GM21390 (cell line): ENCODE results near the gene PMPCA.

Experiments
- ATAC-seq: cut with Tn5 transposase; IDR thresholded peaks from one replicate; pipeline ENCODE4 v1.9.1; 2021; ENCODE audit not compliant: unreplicated experiment

Gene PMPCA

DNA sequence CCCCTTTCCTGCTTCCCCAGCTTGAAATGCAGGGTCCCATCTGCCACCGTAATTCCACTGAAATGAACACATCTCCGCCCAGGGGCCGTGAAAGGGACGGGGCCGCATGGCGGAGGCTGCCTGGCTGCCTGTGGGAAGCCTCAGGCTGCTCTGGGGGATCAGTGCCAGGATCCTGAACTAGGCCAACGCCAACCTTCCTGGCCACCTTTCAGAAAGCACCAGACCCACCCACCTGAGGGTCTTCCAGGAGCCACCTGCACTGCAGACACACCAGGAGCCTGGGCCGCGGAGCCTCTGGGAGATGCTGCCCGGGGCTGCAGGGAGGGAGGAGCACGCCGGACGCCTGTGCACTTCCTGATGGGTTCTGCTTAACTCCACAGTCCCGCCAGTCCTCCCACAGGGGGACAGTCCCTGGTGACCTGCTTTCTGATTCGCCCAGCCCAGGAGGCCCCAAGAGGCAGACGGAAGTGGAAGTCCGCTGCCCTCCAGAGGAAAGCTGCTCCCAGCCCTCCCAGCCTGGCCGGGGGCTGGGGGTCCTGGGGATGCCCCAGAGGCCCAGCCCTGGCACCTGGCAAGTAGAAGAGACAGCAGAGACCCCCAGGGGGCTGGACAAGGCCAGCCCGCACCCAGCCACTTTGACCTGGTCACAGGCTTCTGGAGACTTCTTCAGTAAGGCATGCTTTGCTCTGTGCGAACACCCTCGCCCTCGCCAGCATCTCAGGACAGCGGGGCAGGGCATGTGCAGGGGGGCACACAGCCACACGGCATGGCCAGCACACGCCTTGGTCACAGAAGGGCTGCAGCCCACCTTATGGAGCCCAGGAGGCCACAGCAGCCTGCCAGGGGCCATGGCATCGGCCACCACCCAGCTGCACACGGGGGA, 36.9 kb upstream of the PMPCA start, which contains the start of gene CARD9:
CARD9 (minus strand) TSS at position 370 of the 883 bp plus-strand sequence. CDS start 1,591 bp downstream, outside the sequence.
- ATAC-seq, result no peak

DNA sequence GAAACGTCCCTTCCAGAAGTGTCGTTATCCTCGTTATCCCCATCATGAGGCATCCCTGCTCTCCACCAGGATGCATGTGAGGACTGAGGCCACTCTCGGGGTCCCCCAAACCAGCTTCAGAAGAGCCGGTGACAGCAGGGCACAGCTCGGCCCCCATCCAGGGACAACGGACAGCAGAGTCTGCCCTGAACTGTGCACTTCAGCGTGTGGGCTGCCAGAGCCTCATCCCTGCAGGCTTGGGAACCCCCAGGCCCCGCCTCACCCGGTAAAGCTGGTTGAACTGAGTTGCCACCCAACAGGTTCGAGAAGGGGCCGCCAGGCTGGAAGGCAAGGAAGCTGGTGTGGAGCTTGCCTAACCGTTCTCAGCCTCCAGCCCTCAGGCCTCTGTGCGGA, 36.3 kb upstream of the PMPCA start:
- no peak for ATAC-seq

DNA sequence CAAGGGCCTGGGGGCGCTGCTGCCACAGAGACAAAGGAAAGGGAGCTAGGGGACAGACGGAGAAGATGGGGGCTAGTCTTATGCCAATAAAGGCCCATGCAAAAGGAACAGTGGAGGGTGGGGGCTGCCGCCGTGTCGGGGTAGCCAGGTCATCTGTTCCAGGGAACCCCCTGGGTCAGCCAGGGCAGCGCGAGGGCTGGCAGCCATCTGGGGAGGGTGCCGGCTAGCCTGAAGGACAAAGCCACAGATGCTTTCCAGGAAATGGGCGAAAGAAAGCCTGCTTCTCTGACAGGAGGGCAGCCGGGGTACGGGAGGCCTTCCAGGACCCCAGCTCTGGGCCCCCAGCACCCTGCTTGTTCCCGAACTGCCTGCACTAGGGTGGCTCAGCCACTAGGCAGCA, 35.4 kb upstream of the PMPCA start:
- ATAC-seq, result no peak

DNA sequence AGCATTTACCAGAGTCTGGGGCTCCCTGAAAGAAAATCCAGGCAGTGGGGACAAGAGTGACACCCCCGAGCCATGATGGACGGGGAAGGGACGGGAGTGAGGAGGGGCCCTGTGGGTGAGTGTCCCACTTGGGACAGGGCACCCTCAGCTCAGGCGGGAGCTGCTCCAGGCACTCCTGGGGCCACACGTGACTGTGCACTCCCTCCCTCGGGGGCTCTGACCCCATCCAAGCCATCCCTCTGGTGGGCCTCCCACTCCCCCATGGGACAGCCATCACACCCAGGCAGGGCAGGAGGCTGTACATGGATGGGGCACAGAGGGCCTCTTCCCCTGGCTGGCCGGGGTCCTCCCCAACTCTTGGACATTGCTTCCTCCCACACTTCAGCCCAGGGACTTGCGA, 34.0 kb upstream of the PMPCA start:
- ATAC-seq, result no peak

DNA sequence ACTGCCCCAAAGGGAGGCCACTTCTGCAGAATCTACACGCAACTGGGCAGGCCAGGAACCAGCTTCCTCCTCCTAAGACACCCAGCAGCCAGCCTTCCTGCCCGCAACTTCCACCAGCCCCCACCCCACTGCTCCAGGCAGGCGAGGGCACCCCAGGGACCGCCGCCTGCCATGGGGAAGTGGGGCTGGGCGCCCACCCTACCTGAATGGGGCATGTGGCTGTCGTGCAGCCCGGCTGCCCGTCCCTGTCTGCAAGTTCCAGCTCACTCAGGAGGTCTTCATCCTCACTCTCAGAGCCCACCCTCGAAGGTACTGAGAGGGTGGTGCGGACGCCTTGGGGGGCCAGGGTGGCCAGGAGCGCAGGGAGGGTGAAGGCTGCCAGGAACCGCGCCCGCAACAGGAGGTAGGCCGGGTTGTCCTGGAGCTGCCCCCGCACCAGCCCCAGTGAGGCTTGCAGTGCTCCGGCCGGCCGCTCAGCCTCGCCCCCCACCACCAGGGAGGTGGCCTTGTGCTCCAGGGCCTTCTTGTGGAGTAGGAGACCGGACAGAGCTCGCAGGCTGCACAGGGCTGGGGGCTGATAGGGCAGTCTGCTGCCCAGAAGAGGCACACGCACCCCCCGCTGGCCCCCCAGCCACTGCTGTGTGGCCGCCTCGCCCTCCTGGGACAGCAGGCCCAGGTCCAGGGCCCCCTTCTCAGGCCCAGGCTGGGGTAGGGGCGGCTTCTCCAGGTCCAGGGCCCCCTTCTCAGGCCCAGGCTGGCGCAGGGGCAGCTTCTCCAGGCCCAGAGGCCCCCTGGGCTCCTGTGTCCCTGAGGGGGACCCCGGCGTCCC, 32.9 kb upstream of the PMPCA start:
- no peak for ATAC-seq

DNA sequence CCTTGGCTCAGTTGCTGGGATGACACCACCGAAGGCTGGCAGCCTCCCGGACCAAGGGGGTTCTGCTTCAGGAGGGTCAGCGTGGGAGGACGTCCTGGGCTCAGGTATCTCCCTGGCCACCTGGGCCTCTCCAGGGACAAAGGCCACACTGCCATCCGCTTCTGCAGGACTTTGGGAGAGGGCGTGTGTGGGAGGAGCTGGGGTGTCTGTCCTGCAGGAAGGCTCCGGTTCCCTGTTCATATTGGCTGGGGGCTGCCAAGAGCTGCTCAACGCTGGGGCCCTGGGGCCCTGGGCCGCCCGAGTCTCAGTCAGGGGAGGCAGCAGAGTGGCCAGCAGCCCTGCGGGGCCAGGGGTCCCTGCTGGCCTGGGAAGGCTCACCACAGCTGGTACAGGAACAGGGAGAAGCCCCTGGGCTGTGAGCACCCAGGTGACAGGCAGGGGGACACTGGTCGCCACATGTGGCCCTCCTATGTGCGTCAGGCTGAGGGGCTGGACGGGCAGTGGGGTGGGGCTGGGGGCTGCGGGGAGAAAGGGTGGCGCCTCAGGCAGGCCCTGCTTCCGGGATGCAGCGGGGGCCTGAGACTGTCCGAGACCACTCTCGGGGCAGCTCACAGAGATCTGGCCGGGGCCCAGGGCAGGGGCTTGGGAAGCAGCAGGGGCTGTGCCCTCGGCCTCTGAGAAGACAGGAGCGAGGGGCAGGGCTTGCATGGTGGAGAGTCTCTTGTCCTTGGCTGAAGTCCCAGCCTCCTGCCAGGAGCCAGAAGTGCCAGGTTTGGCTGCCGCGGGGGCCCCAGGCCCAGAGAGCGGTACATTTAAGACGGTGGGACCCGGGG, 32.1 kb upstream of the PMPCA start:
- no peak for ATAC-seq

DNA sequence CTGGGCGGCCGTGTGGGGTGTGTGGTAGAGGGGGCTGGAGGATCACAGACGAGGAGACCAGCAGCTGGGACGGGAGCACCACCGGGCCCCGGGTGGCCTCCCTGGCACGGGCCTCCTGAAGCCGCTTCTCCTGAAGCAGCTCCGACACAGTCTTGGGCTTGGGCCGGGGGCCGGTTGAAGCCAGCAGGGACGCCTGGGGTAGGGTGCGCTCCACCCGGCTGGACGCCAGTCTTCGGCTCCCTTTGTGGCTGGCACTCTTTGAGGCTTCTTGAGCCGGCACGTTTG, 31.5 kb upstream of the PMPCA start:
- no peak for ATAC-seq

DNA sequence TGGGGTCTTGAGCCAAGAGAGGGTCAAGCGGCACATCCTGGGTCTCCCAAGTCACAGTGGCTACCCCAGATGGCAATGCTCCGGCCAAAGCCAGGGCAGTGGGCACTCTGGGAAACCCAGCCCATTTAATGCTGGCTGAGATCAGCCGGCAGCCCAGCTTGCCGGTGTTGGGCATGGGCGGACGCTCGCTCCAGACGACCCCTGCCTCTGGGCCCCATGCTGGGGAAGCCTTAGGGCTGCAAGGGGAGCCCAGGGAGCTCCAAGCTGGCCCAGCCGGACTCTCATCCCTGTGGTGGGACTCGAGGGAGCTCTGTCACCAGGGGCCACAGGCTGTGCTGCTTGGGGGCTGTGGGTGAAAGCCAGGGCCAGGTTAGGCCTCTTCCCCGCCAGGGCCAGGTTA, 31.1 kb upstream of the PMPCA start:
- ATAC-seq, result no peak

DNA sequence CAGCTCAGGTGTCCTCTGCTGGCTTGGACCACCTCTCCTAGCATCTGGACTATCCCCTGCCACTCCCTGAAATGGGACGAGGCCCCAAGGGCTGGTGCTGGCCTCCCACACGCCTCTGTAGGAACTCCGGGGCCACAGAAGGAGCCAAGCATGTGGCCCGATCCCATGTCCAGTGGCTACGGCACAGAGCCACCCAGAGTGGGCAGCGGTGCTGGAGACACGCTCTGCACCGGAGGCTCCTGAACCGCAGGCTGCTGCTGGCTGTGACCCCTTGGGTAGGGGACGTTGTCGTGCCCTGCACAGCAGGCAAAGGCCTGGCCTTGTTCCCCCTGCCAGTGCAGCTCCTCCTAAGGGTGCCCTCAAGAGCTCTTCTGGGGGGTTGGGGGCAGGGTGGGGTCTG, 30.6 kb upstream of the PMPCA start:
- no peak for ATAC-seq

DNA sequence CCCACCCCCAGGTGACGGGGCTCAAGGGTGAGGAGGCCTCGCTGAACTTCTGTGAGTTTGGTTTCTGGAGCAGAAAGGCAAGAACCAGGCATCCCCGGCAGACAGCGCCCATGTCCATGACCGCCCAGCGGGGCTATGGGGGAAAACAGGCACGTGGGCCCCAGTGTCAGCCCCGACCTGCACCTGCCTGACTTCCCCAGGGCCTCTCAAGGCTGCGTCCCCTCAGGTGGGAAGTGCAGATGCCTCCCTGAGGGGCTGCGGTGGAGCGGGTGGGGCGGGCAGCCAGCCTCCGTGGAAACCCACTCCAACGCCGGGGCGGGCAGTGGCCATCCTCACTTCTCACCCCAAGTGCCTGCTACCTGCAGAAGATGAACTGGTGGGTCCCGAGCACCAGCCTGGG, 30.1 kb upstream of the PMPCA start:
- ATAC-seq, result no peak

DNA sequence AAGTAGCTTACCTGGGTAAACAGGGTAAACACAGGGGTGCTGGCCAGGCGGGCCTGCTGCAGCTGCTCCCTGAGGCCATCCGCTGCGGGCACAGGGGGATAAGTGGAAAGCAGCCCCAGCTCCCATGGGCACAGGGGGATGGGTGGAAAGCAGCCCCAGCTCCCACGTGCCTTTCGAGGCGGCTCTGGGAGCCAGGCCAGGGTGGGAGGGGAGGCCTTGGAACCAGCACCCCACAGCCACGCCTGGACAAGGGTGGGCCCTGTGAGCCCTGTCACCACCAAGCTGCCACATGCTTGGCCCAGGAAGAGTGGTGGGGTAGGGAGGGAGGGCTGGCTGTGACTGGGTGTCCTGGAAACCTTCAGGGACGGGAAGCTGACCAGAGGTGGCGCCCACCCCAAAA, 29.1 kb upstream of the PMPCA start:
- no peak for ATAC-seq

DNA sequence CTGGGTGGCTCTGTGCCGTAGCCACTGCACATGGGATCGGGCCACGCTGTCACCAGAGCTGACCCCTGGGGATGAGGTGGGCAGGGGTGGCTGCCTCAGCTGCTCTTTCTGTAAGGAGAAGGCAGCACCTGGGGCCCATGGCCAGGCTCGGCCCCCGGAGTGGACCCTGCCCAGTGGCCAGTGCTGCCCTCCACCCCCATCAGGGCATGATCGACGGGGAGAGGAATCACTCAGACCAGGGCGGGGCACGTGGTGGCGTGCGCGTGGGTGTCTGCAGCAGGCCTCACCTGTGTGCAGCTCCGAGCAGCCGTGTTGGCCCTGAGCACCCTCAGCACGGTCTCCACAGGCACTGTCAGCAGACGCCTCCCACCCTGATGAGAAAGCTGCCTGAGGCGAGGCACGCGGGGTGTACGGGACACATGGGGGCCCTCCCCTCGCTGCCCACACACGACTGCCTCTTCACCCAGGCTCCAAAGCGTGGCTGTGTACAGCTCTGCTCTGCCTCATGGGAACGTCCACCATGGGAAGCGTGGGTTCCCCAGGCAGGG, 28.4 kb upstream of the PMPCA start:
- no peak for ATAC-seq

DNA sequence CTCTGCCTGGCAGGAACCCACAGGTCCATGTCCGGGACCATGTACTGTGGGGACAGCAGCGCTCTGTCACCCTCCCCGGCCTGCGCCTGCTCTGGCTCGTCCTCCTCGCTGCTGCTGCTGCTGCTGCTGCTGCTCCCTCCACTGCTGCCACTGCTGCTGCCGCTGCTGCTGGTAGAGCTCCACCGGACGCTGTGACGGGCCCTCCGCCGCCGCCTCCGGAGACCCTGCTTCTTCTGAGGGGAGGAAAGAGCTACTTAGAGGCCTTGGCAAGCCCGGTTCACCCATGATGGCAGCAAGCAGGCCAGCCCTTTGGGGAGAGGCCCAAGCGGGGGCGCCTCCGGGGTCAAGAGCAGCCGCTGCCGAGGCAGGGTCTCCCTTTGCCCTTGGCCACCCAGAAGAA, 27.0 kb upstream of the PMPCA start:
- no peak for ATAC-seq

DNA sequence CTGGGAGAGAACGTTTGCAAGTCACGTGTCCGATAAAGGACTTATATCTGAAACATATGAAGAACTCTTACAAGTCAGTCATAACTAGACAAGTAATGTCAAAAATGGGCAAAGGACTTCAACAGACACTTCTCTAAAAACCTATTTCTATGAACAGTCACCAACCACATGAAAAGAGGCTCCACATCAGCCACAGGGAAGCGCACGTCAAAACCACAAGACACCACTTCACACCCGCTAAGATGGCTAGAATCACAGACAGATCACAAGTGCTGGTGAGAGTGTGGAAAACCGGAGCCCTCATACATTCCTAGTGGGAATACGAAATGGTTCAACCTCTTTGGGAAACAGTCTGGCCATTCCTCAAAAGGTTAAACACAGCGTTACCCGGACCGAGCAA, 25.4 kb upstream of the PMPCA start:
- ATAC-seq, result no peak

DNA sequence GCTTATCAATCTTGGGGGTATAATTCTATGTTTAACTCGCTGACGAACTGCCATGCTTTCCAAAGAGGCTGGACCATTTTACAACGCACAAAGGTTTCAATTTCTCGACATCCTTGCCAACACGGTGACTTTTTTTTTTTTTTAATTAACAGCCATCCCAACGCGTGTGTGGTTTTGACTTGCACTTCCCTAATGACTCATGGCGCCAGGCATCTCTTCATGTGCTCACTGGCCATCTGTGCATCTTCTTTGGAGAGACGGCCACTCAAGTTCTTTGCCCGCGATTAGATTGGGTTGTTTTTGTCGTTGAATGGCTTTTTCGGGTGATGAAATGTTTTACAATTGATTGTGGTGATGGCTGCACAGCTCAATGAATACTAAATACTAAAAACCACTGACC, 24.4 kb upstream of the PMPCA start:
- ATAC-seq, result no peak

DNA sequence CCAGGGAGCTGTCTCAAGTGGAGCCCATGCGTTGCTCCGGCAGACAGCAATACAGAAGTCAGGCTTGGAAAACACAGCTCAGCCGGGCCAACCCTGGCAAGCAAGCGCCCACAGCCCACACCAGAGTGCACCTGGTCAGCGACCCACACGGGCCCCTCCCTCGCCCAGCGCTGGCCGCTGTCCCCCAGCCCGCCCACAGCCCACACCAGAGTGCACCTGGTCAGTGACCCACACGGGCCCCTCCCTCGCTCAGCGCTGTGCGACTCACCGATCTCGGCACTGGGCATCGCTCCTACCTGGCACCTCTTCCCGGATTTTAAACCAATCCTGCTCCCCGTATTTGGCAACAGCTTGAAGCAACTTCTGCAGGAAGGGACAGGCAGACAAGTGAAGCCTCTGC, 23.2 kb upstream of the PMPCA start:
- no peak for ATAC-seq

DNA sequence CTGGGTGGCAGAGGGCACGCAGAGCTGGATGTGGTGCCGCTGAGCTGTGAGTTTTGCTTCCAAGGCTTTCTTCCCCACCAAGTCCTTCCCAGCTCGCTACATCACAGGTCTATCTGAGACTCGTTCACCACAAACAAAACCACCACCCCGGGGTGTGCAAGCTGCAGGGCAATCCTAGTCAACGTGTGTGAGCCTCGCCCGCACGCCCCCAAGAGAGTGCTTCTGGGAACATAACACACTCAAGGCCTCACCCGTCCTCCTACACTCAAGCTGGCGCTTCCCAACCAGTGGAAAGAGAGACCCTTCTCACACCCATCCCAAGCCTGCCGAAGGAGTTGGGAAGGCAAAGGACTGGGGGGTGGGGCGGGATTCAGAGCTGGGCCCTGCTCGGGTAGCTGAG, 21.1 kb upstream of the PMPCA start:
- ATAC-seq, result no peak

DNA sequence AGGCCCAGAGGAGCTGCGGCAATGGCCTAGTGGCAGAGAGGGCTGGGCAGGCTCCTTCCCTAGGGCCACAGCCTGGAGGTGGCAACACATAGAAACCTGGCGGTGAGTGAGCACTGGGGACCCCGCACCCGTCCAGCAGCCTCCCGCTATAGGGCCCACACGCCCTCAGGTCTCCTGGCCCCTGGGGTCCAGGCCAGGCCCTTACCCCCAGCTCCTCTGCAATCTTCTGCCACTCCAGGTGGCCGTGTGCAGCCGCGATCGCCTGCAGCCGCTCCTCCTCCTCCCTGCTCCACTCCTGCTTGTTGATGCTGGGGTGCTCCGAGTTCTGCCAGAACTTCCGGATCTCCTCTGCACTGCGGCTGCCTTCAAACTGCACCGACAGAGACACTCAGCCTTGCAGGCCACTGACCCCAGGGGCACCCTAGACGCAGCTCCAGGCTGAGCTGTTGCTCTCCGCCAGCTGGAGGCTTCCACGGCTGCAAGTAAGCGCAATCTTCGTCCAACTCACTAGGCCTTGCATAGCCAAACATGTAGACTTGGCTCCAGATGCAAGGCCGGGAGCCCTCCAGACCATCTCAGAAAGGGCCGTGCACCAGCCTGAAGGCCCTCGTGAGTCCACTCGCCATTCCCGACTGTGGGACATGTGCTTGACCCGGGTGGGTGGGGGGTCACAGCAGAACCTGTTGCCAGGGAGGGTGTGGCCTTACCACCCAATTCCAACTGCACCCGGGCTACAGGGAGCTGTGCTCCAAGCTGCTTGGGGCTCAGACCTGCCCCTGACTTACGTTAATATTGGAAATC, 18.5 kb upstream of the PMPCA start:
- no peak for ATAC-seq

DNA sequence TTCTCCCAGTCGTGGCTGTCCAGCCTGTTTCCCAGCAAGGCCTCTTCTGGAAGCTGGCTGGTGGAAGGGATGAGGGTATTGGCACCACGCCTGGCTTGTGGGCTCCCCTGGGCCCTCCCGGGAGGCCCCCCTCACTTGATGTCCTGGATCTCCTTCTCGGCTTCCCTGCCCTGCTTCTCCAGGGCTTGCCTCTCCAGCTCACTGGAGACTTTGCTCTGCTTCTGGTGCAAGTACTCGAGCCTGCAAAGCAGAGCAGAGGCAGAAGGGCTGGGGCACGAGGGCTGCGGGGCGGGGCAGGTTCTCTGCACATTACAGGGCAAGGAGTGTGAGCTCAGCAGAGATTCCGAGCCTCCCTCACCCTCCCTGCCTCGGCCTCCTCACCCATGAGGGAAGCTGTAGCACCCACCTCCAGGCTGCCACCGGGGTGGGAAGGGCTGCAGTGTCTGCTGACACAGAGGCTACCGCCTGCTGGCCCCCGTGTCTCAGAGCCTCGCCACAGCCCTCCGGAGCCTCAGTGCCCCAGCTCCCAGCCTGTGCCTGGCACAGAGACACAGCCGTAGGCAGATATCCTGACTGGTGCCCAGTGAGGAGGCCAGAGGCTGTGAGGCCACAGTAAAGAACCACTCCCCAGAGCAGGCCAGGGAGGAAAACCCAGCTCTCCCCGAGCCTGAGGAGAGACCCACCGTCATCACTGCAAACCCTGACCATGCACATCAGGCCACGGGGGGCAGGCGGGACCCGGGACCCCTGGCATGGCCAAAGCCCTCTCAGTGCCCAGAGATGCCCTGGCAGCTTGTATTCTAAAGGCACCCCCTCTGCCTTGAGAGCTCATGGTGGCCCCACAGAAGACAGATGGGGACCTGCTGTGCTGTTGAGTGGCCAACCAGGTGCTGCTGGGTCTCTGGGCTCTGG, 17.7 kb upstream of the PMPCA start:
- ATAC-seq, result no peak
